IPS-15b (cell line): ENCODE data around the gene ST8SIA6.
"Not testable (repeated sequence)": the region's sequence is repeated elsewhere in the genome, so short reads cannot be mapped to it uniquely, and the experiment has no call there.

Source experiments
- H3K27me3 ChIP-seq: one replicate; pipeline ENCODE4 v1.6.1; 2013; ENCODE audit warnings: low read length; ENCODE audit not compliant: control insufficient read depth, insufficient read depth
- H3K36me3 ChIP-seq: one replicate; pipeline ENCODE4 v1.6.1; 2013; ENCODE audit warnings: low read length; ENCODE audit not compliant: control insufficient read depth, insufficient read depth
- H3K4me1 ChIP-seq: one replicate; pipeline ENCODE4 v1.6.1; 2013; ENCODE audit warnings: mild to moderate bottlenecking, low read length; ENCODE audit not compliant: control insufficient read depth, insufficient read depth
- H3K4me3 ChIP-seq: one replicate; pipeline ENCODE4 v1.5.1; 2013; ENCODE audit warnings: low read depth, low read length
- H3K9ac ChIP-seq: one replicate; pipeline ENCODE4 v1.6.1; 2013; ENCODE audit warnings: low read depth, mild to moderate bottlenecking, low read length
- H3K9me3 ChIP-seq: one replicate; pipeline ENCODE4 v1.6.1; 2013; ENCODE audit warnings: mild to moderate bottlenecking, low read length; ENCODE audit not compliant: control insufficient read depth, insufficient read depth

The ST8SIA6 gene

GRCh38 chr10:17348501-17349349 lies 105.7 kb downstream of the ST8SIA6 start:
- no peak overlapping the region for H3K4me3 ChIP-seq
- no peaks in the 10 kb centered on the region for H3K9me3 ChIP-seq
- H3K36me3 ChIP-seq, result no peaks in the 10 kb centered on the region
- H3K4me1 ChIP-seq, result no peaks in the 10 kb centered on the region
- H3K27me3 ChIP-seq, result no peaks in the 10 kb centered on the region
- H3K9ac ChIP-seq, result no peak overlapping the region

GRCh38 chr10:17348011-17348500 lies 106.3 kb downstream of the ST8SIA6 start:
- Histone ChIP-seq H3K36me3 (no peaks in the 10 kb centered on the region), H3K4me1 (no peaks in the 10 kb centered on the region), H3K9me3 (no peaks in the 10 kb centered on the region), H3K27me3 (no peaks in the 10 kb centered on the region), H3K9ac (no peak overlapping the region), H3K4me3 (no peak overlapping the region)

- Histone ChIP-seq H3K4me1 (no peaks in the 10 kb centered on the region), H3K27me3 (no peaks in the 10 kb centered on the region), H3K4me3 (no peak overlapping the region), H3K36me3 (no peaks in the 10 kb centered on the region), H3K9ac (no peak overlapping the region), H3K9me3 (peaks cover 6% of the 10 kb centered on the region)
Measured at GRCh38 chr10:17344206-17344605, 110.2 kb downstream of the ST8SIA6 start.

- no peaks in the 10 kb centered on the region for H3K36me3 ChIP-seq
- H3K9ac ChIP-seq, result no peak overlapping the region
- peaks cover 6% of the 10 kb centered on the region for H3K9me3 ChIP-seq
- no peaks in the 10 kb centered on the region for H3K27me3 ChIP-seq
- no peaks in the 10 kb centered on the region for H3K4me1 ChIP-seq
- H3K4me3 ChIP-seq, result no peak overlapping the region
Measured at GRCh38 chr10:17343118-17343517, 111.3 kb downstream of the ST8SIA6 start.

- H3K9me3 ChIP-seq, result peaks cover 6% of the 10 kb centered on the region
- H3K9ac ChIP-seq, result no peak overlapping the region
- H3K4me3 ChIP-seq, result no peak overlapping the region
- H3K36me3 ChIP-seq, result no peaks in the 10 kb centered on the region
- no peaks in the 10 kb centered on the region for H3K27me3 ChIP-seq
- H3K4me1 ChIP-seq, result no peaks in the 10 kb centered on the region
Measured at GRCh38 chr10:17340144-17340829, 114.1 kb downstream of the ST8SIA6 start.

GRCh38 chr10:17335065-17335464 lies 119.3 kb downstream of the ST8SIA6 start:
- Histone ChIP-seq H3K27me3 (no peaks in the 10 kb centered on the region), H3K4me3 (no peak overlapping the region), H3K4me1 (no peaks in the 10 kb centered on the region), H3K9ac (no peak overlapping the region), H3K36me3 (no peaks in the 10 kb centered on the region), H3K9me3 (no peaks in the 10 kb centered on the region)

- H3K4me1 ChIP-seq, result no peaks in the 10 kb centered on the region
- no peaks in the 10 kb centered on the region for H3K9me3 ChIP-seq
- no peak overlapping the region for H3K4me3 ChIP-seq
- H3K36me3 ChIP-seq, result no peaks in the 10 kb centered on the region
- H3K27me3 ChIP-seq, result no peaks in the 10 kb centered on the region
- no peak overlapping the region for H3K9ac ChIP-seq
Measured at GRCh38 chr10:17330501-17330900, 123.9 kb downstream of the ST8SIA6 start.

- Histone ChIP-seq H3K4me3 (no peak overlapping the region), H3K9me3 (no peaks in the 10 kb centered on the region), H3K9ac (no peak overlapping the region), H3K4me1 (no peaks in the 10 kb centered on the region), H3K27me3 (no peaks in the 10 kb centered on the region), H3K36me3 (no peaks in the 10 kb centered on the region)
Measured at GRCh38 chr10:17326377-17326776, 128.0 kb downstream of the ST8SIA6 start.

GRCh38 chr10:17321957-17322356 lies 132.4 kb downstream of the ST8SIA6 start:
- not testable (repeated sequence) for H3K27me3 ChIP-seq, H3K36me3 ChIP-seq, H3K4me1 ChIP-seq, H3K9ac ChIP-seq, H3K9me3 ChIP-seq, H3K4me3 ChIP-seq

- Histone ChIP-seq H3K4me3 (no peak overlapping the region), H3K36me3 (no peaks in the 10 kb centered on the region), H3K9me3 (no peaks in the 10 kb centered on the region), H3K9ac (no peak overlapping the region), H3K4me1 (no peaks in the 10 kb centered on the region), H3K27me3 (no peaks in the 10 kb centered on the region)
Measured at GRCh38 chr10:17316488-17317170, 137.8 kb downstream of the ST8SIA6 start.

- H3K4me3 ChIP-seq, result no peak overlapping the region
Measured at GRCh38 chr10:17309435-17309834, 145.0 kb downstream of the ST8SIA6 start.

More at GRCh38 chr10:17309435-17309834, 145.0 kb downstream of the ST8SIA6 start:
- no peak overlapping the region for H3K9ac ChIP-seq
- no peaks in the 10 kb centered on the region for H3K27me3 ChIP-seq
- no peaks in the 10 kb centered on the region for H3K36me3 ChIP-seq
- H3K9me3 ChIP-seq, result no peaks in the 10 kb centered on the region
- no peaks in the 10 kb centered on the region for H3K4me1 ChIP-seq
